SK-N-SH (cell line): ENCODE data around the gene GALNT1. TPM values are rescaled to one million over a fixed set of nuclear protein-coding genes. Genes with fewer than 3 reads are reported as not detected.

Experiments used
- CTCF ChIA-PET: fragments of 300-600, 350-600 bp; formaldehyde crosslinking; extraction: SDS; loops from one replicate; lab custom pipeline; 2021; lab: Yijun Ruan, JAX
- POLR2A ChIA-PET: fragments of 350-600 bp; sonication (Branson Sonifier 250); formaldehyde crosslinking; extraction: SDS; loops from one replicate; lab custom pipeline; 2020; ENCODE audit warnings: antibody characterized with exemption, inconsistent platforms; lab: Yijun Ruan, JAX
- DNase-seq: peaks from one replicate; pipeline ENCODE4 v3.0.0; 2012
- H2AFZ ChIP-seq: fragments of 200-600 bp; sonication (generic); 2 replicates; pipeline ENCODE4 v1.8.1; 2016; ENCODE audit warnings: antibody characterized with exemption, mild to moderate bottlenecking, low read depth
- H3F3A ChIP-seq: fragments of 200-600 bp; sonication (generic); replicated peaks from 2 replicates; pipeline ENCODE3; 2016; ENCODE audit warnings: antibody characterized with exemption, mild to moderate bottlenecking; ENCODE audit not compliant: insufficient read depth
- H3K27ac ChIP-seq, 2 experiments: fragments of 200-500 bp in 1 of 2; fragments of 200-600 bp in 1 of 2; sonication (Bioruptor generic) in 1 of 2; sonication (generic), shearing (Covaris generic) in 1 of 2; 2 replicates each; pipeline versions ENCODE4 v1.5.1 to v1.6.1; 2014 to 2016; ENCODE audit warnings: low read depth in 2 of 2, inconsistent platforms in 1 of 2, low read length in 1 of 2, mild to moderate bottlenecking in 1 of 2, mixed read lengths in 1 of 2
- H3K27me3 ChIP-seq: fragments of 200-600 bp; sonication (generic), shearing (Covaris generic); 2 replicates; pipeline ENCODE4 v1.6.1; 2016; ENCODE audit warnings: mixed run types; ENCODE audit not compliant: insufficient read depth
- H3K36me3 ChIP-seq, 2 experiments: fragments of 200-500 bp in 1 of 2; fragments of 200-600 bp in 1 of 2; sonication (Bioruptor generic) in 1 of 2; sonication (generic) in 1 of 2; replicated peaks in 1 of 2; 2 replicates each; pipeline versions ENCODE3 to v1.5.1; 2014 to 2016; ENCODE audit warnings: low read length in 1 of 2, mild to moderate bottlenecking in 1 of 2; ENCODE audit not compliant: insufficient read depth in 2 of 2, control insufficient read depth in 1 of 2
- H3K4me1 ChIP-seq, 2 experiments: fragments of 200-500 bp in 1 of 2; fragments of 200-600 bp in 1 of 2; sonication (Bioruptor generic) in 1 of 2; sonication (generic), shearing (Covaris generic) in 1 of 2; 2 replicates each; pipeline versions ENCODE4 v1.5.1 to v1.6.1; 2014 to 2016; ENCODE audit warnings: low read depth in 1 of 2, low read length in 1 of 2, mixed run types in 1 of 2; ENCODE audit not compliant: insufficient read depth in 2 of 2, control insufficient read depth in 1 of 2
- H3K4me2 ChIP-seq: fragments of 200-600 bp; sonication (generic), shearing (Covaris generic); 2 replicates; pipeline ENCODE4 v1.6.1; 2017; ENCODE audit warnings: mixed run types
- H3K4me3 ChIP-seq, 2 experiments: fragments of 200-500 bp in 1 of 2; fragments of 200-600 bp in 1 of 2; sonication (Bioruptor generic) in 1 of 2; sonication (generic), shearing (Covaris generic) in 1 of 2; 2 replicates each; pipeline versions ENCODE4 v1.5.1 to v1.8.1; 2014 to 2016; ENCODE audit warnings: low read depth in 2 of 2, inconsistent platforms in 1 of 2, low read length in 1 of 2, mild to moderate bottlenecking in 1 of 2, mixed read lengths in 1 of 2, moderate library complexity in 1 of 2
- H3K79me2 ChIP-seq: fragments of 200-600 bp; sonication (generic); 2 replicates; pipeline ENCODE4 v1.8.1; 2017; ENCODE audit warnings: mild to moderate bottlenecking; ENCODE audit not compliant: insufficient read depth
- H3K9ac ChIP-seq: fragments of 200-600 bp; sonication (generic); 2 replicates; pipeline ENCODE4 v1.6.1; 2017; ENCODE audit warnings: mixed run types
- H3K9me2 ChIP-seq: fragments of 200-600 bp; sonication (generic); 2 replicates; pipeline ENCODE4 v1.6.1; 2017; ENCODE audit warnings: mixed run types
- H3K9me3 ChIP-seq: fragments of 200-600 bp; sonication (generic); 2 replicates; pipeline ENCODE4 v1.6.1; 2017; ENCODE audit warnings: mixed run types, mild to moderate bottlenecking, moderate library complexity
- H4K20me1 ChIP-seq: fragments of 200-600 bp; sonication (generic); 2 replicates; pipeline ENCODE4 v1.6.1; 2017; ENCODE audit warnings: mild to moderate bottlenecking, mixed run types; ENCODE audit not compliant: insufficient read depth
- ELF1 ChIP-seq: IDR thresholded peaks from 2 replicates; pipeline ENCODE4 v1.4.0; 2012
- FOSL2 ChIP-seq: IDR thresholded peaks from 2 replicates; pipeline ENCODE4 v1.4.0; 2012; ENCODE audit warnings: low read depth, mild to moderate bottlenecking, moderate library complexity, borderline replicate concordance
- FOXM1 ChIP-seq: IDR thresholded peaks from 2 replicates; pipeline ENCODE4 v1.4.0; 2012; ENCODE audit warnings: low read depth, mild to moderate bottlenecking
- JUND ChIP-seq: IDR thresholded peaks from 2 replicates; pipeline ENCODE4 v1.4.0; 2012
- MEF2A ChIP-seq: IDR thresholded peaks from 2 replicates; pipeline ENCODE4 v1.4.0; 2012; ENCODE audit warnings: low read depth, borderline replicate concordance
- POLR2AphosphoS5 ChIP-seq: IDR thresholded peaks from 2 replicates; pipeline ENCODE4 v1.6.1; 2012; ENCODE audit warnings: low read depth, low read length
- RAD21 ChIP-seq: IDR thresholded peaks from 2 replicates; pipeline ENCODE4 v1.6.1; 2012; ENCODE audit warnings: mild to moderate bottlenecking, low read length
- RCOR1 ChIP-seq: fragments of 150-350 bp; IDR thresholded peaks from 2 replicates; pipeline ENCODE4 v1.6.1; 2017; ENCODE audit warnings: antibody characterized with exemption, low read length
- RXRA ChIP-seq: IDR thresholded peaks from 2 replicates; pipeline ENCODE4 v1.4.0; 2012; ENCODE audit warnings: low read depth, mild to moderate bottlenecking, borderline replicate concordance
- SIN3A ChIP-seq: IDR thresholded peaks from 2 replicates; pipeline ENCODE4 v1.6.1; 2012; ENCODE audit warnings: low read depth, mild to moderate bottlenecking, low read length, moderate library complexity, borderline replicate concordance
- TAF1 ChIP-seq: IDR thresholded peaks from 2 replicates; pipeline ENCODE4 v1.6.1; 2012; ENCODE audit warnings: low read depth, mild to moderate bottlenecking, low read length, moderate library complexity, borderline replicate concordance
- TCF12 ChIP-seq: IDR thresholded peaks from 2 replicates; pipeline ENCODE4 v1.4.0; 2012
- WGBS: methylation state at CpG from one replicate; pipeline ENCODE4 v1.1.6; 2017; ENCODE audit warnings: low lambda C conversion rate; 5-methylcytosine and 5-hydroxymethylcytosine counted together
- polyA plus RNA-seq, 3 experiments: library from polyadenylated mRNA; depleted of rRNA; stranded (reverse); fragments of >200 nt; gene quantifications; 2 replicates each; pipeline ENCODE4 v1.2.3, GENCODE V29; 2012
- TF ChIP-seq, protein P1 (sequence below): IDR thresholded peaks from 2 replicates; pipeline ENCODE4 v1.4.0; 2012; ENCODE audit warnings: low read depth, borderline replicate concordance
- TF ChIP-seq, protein P2 (sequence below): IDR thresholded peaks from 2 replicates; pipeline ENCODE4 v1.6.1; 2012; ENCODE audit warnings: mild to moderate bottlenecking, low read depth, low read length, moderate library complexity
- TF ChIP-seq, protein P3 (sequence below): fragments of 150-350 bp; IDR thresholded peaks from 2 replicates; pipeline ENCODE4 v1.6.1; 2017; ENCODE audit warnings: antibody characterized with exemption, low read length, low read depth, borderline replicate concordance
- TF ChIP-seq, protein P4 (sequence below): IDR thresholded peaks from 2 replicates; pipeline ENCODE4; 2012

GALNT1 gene
- polyA plus RNA-seq, 1 of the 3 experiments (the other 2 are of a cell fraction), result 15.7 TPM

DNA sequence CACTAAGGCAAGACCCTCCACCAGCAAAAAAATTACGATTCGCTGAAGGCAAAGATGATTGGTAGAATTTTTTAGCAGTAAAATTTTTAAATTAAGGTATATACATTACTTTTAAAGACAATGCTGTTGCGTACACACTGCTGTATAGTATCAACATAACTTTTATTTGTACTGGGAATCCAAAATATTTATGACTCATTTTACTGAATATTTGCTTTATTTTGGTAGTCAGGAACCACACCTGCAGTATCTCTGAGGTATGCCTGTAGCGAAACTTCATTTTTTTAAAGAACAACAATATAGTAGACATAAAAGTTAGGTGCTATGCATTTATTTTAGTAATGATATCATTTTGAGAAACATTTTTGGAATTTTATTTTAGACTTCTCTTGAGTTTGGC, 57.8 kb downstream of the GALNT1 start (continued):
- TF ChIP-seq, protein P1, sequence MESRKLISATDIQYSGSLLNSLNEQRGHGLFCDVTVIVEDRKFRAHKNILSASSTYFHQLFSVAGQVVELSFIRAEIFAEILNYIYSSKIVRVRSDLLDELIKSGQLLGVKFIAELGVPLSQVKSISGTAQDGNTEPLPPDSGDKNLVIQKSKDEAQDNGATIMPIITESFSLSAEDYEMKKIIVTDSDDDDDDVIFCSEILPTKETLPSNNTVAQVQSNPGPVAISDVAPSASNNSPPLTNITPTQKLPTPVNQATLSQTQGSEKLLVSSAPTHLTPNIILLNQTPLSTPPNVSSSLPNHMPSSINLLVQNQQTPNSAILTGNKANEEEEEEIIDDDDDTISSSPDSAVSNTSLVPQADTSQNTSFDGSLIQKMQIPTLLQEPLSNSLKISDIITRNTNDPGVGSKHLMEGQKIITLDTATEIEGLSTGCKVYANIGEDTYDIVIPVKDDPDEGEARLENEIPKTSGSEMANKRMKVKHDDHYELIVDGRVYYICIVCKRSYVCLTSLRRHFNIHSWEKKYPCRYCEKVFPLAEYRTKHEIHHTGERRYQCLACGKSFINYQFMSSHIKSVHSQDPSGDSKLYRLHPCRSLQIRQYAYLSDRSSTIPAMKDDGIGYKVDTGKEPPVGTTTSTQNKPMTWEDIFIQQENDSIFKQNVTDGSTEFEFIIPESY, result no peak

DNA sequence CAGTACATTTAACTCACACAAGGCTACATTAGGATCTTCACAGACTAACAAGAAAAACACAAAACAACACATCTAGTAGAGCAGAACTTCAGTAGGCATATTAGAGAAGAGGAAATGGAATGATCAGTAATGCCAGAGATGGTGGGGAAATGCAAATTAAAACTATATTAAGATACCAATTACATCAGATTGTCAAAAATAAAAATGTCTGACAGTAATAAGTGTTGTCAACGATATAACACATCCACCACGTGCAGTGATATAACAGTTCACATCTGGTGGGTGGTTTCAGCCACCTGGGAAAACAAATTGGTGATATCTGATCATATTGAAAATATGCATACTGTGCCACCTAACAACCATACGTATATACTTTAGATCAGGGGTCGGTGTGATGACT, 59.9 kb downstream of the GALNT1 start:
- H3K4me2 ChIP-seq, result no peak overlapping the region
- H3K27ac ChIP-seq, result no peak overlapping the region
- 0 out of 2 replicates have a peak, but pooled peaks cover 2% of the 10 kb centered on the region for H4K20me1 ChIP-seq
- no peak overlapping the region for H3K9ac ChIP-seq
- POLR2A ChIA-PET, result no interaction called here
- H3K9me3 ChIP-seq, result no peaks in the 10 kb centered on the region
- WGBS, result 95% methylated on average over 4 of the region's 4 CpGs
- TF ChIP-seq ELF1 (no peak), JUND (no peak), TCF12 (no peak), RCOR1 (no peak), POLR2AphosphoS5 (no peak), FOSL2 (no peak), SIN3A (no peak), RAD21 (no peak), RXRA (no peak), MEF2A (no peak), TAF1 (no peak), FOXM1 (no peak)
- TF ChIP-seq, protein P2, sequence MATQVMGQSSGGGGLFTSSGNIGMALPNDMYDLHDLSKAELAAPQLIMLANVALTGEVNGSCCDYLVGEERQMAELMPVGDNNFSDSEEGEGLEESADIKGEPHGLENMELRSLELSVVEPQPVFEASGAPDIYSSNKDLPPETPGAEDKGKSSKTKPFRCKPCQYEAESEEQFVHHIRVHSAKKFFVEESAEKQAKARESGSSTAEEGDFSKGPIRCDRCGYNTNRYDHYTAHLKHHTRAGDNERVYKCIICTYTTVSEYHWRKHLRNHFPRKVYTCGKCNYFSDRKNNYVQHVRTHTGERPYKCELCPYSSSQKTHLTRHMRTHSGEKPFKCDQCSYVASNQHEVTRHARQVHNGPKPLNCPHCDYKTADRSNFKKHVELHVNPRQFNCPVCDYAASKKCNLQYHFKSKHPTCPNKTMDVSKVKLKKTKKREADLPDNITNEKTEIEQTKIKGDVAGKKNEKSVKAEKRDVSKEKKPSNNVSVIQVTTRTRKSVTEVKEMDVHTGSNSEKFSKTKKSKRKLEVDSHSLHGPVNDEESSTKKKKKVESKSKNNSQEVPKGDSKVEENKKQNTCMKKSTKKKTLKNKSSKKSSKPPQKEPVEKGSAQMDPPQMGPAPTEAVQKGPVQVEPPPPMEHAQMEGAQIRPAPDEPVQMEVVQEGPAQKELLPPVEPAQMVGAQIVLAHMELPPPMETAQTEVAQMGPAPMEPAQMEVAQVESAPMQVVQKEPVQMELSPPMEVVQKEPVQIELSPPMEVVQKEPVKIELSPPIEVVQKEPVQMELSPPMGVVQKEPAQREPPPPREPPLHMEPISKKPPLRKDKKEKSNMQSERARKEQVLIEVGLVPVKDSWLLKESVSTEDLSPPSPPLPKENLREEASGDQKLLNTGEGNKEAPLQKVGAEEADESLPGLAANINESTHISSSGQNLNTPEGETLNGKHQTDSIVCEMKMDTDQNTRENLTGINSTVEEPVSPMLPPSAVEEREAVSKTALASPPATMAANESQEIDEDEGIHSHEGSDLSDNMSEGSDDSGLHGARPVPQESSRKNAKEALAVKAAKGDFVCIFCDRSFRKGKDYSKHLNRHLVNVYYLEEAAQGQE, result no peak
- TF ChIP-seq, protein P3, sequence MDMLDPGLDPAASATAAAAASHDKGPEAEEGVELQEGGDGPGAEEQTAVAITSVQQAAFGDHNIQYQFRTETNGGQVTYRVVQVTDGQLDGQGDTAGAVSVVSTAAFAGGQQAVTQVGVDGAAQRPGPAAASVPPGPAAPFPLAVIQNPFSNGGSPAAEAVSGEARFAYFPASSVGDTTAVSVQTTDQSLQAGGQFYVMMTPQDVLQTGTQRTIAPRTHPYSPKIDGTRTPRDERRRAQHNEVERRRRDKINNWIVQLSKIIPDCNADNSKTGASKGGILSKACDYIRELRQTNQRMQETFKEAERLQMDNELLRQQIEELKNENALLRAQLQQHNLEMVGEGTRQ, result no peak
- TF ChIP-seq, protein P1, result no peak
- TF ChIP-seq, protein P4, sequence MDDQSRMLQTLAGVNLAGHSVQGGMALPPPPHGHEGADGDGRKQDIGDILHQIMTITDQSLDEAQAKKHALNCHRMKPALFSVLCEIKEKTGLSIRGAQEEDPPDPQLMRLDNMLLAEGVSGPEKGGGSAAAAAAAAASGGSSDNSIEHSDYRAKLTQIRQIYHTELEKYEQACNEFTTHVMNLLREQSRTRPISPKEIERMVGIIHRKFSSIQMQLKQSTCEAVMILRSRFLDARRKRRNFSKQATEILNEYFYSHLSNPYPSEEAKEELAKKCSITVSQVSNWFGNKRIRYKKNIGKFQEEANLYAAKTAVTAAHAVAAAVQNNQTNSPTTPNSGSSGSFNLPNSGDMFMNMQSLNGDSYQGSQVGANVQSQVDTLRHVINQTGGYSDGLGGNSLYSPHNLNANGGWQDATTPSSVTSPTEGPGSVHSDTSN, result no peak
- no peak overlapping the region for H2AFZ ChIP-seq
- CTCF ChIA-PET, result no interaction called here
- H3K36me3 ChIP-seq, result no peaks in the 10 kb centered on the region
- no peaks in the 10 kb centered on the region for H3F3A ChIP-seq
- no peaks in the 10 kb centered on the region for H3K4me1 ChIP-seq
- no peaks in the 10 kb centered on the region for H3K27me3 ChIP-seq
- no peak overlapping the region for H3K4me3 ChIP-seq
- DNase-seq, result no peak
- H3K9me2 ChIP-seq, result no peaks in the 10 kb centered on the region
- peaks cover under 1% of the 10 kb centered on the region; the same call in 1 of the 2 replicates for H3K79me2 ChIP-seq
